Endothelial cell of hepatic sinusoid (primary cell): ENCODE measurements around the gene CWC15.
"Not testable (repeated sequence)": the region's sequence is repeated elsewhere in the genome, so short reads cannot be mapped to it uniquely, and the experiment has no call there.

Source experiments
- in situ Hi-C: cut with HindIII; loops from 2 replicates; pipeline ENCODE4 v1.10.0; 2017; ENCODE audit warnings: low sequenced_read_pairs

The CWC15 gene

GRCh38 chr11:94973099-94973968 is at the start of gene CWC15, which contains the start of gene KDM4D:
Gene CWC15, minus strand, starts transcription at chr11:94973556. Its CDS starts 1,371 bp downstream, at chr11:94972185.
Gene KDM4D, plus strand, starts transcription at chr11:94973709. Its CDS starts 23,664 bp downstream, at chr11:94997373.
- in situ Hi-C loops, result no loop called here

GRCh38 chr11:95021468-95021867 is 48.1 kb upstream of the CWC15 start:
- in situ Hi-C loops, result not testable (repeated sequence)

GRCh38 chr11:95016139-95016538 is 42.8 kb upstream of the CWC15 start:
- in situ Hi-C loops, result no loop called here

- in situ Hi-C loops, result no loop called here
Observed at GRCh38 chr11:95014184-95014821, 40.9 kb upstream of the CWC15 start.

GRCh38 chr11:95011376-95011775 is 38.0 kb upstream of the CWC15 start:
- in situ Hi-C loops, result no loop called here

GRCh38 chr11:95005642-95006041 is 32.3 kb upstream of the CWC15 start:
- in situ Hi-C loops, result no loop called here

GRCh38 chr11:95003716-95004115 is 30.4 kb upstream of the CWC15 start:
- in situ Hi-C loops, result no loop called here

GRCh38 chr11:94998285-94998684 is 24.9 kb upstream of the CWC15 start:
- in situ Hi-C loops, result no loop called here

- in situ Hi-C loops, result no loop called here
Observed at GRCh38 chr11:94997437-94997836, 24.1 kb upstream of the CWC15 start.

- in situ Hi-C loops, result no loop called here
Observed at GRCh38 chr11:94993400-94993943, 20.1 kb upstream of the CWC15 start.

- in situ Hi-C loops, result no loop called here
Observed at GRCh38 chr11:94988748-94989147, 15.4 kb upstream of the CWC15 start.

- in situ Hi-C loops, result no loop called here
Observed at GRCh38 chr11:94987378-94987777, 14.0 kb upstream of the CWC15 start.

- in situ Hi-C loops, result no loop called here
Observed at GRCh38 chr11:94975599-94975998, 2.2 kb upstream of the CWC15 start.

- in situ Hi-C loops, result no loop called here
Observed at GRCh38 chr11:94974178-94974577, 822 bp upstream of the CWC15 start.

- in situ Hi-C loops, result no loop called here
Observed at GRCh38 chr11:94972700-94973098, 657 bp downstream of the CWC15 start.

- in situ Hi-C loops, result loop anchor here (10.0 kb wide), 1 partner anchor 344 kb away; no protein-coding TSS in a partner anchor
Observed at GRCh38 chr11:94968334-94968958, 4.9 kb downstream of the CWC15 start.

GRCh38 chr11:94964934-94965333 is 8.4 kb downstream of the CWC15 start:
- in situ Hi-C loops, result loop anchor here (10.0 kb wide), 1 partner anchor 340 kb away; no protein-coding TSS in a partner anchor

- in situ Hi-C loops, result loop anchor here (10.0 kb wide), 1 partner anchor 336 kb away; no protein-coding TSS in a partner anchor
Observed at GRCh38 chr11:94961255-94961654, 12.1 kb downstream of the CWC15 start.

- in situ Hi-C loops, result loop anchor here (10.0 kb wide), 1 partner anchor 336 kb away; no protein-coding TSS in a partner anchor
Observed at GRCh38 chr11:94960488-94960887, 12.9 kb downstream of the CWC15 start.

GRCh38 chr11:94959179-94959578 is 14.2 kb downstream of the CWC15 start:
- in situ Hi-C loops, result no loop called here

GRCh38 chr11:94958121-94958696 is 15.1 kb downstream of the CWC15 start:
- in situ Hi-C loops, result no loop called here
